K562 (cell line): Measurements from ENCODE around the gene RNF166. TPM values are rescaled to one million over a fixed set of nuclear protein-coding genes. Genes with fewer than 3 reads are reported as not detected.

Source experiments
- ATF1 ChIP-seq, 2 experiments: fragments of 450-650 bp in 1 of 2; IDR thresholded peaks; 2 replicates each; pipeline ENCODE4 v1.6.1; 2016; ENCODE audit warnings: missing compliant biosample characterization in 1 of 2, missing genetic modification characterization in 1 of 2
- CREB1 ChIP-seq, 2 experiments: sonication (generic) in 1 of 2; formaldehyde crosslinking in 1 of 2; IDR thresholded peaks; 2 replicates each; pipeline versions ENCODE4 v1.6.1 to v1.8.0; 2012 to 2022; ENCODE audit warnings: inconsistent platforms in 1 of 2, mild to moderate bottlenecking in 1 of 2, missing genetic modification reagents in 1 of 2, moderate library complexity in 1 of 2
- JUND ChIP-seq, 2 experiments: IDR thresholded peaks; 2 replicates in 1 of 2; 3 replicates in 1 of 2; pipeline ENCODE4 v1.6.1; 2011; ENCODE audit warnings: borderline replicate concordance in 2 of 2, low read depth in 2 of 2, low read length in 2 of 2, improper control_type of control experiment in 1 of 2, missing biosample characterization in 1 of 2, missing genetic modification characterization in 1 of 2, missing genetic modification reagents in 1 of 2
- NCOR1 ChIP-seq: fragments of 450-650 bp; IDR thresholded peaks from 2 replicates; pipeline ENCODE4 v1.6.1; 2016; ENCODE audit warnings: mild to moderate bottlenecking, moderate library complexity
- NR2F6 ChIP-seq: fragments of 450-650 bp; formaldehyde crosslinking; IDR thresholded peaks from 2 replicates; pipeline ENCODE4 v1.4.0; 2020; ENCODE audit warnings: mild to moderate bottlenecking
- RB1 ChIP-seq: fragments of 450-650 bp; IDR thresholded peaks from 2 replicates; pipeline ENCODE4 v1.6.1; 2017; ENCODE audit warnings: low read depth, mild to moderate bottlenecking
- RBFOX2 ChIP-seq: fragments of 200-400 bp; formaldehyde crosslinking; IDR thresholded peaks from 2 replicates; pipeline ENCODE4 v1.6.1; 2017; ENCODE audit warnings: low read depth, mild to moderate bottlenecking, low read length, moderate library complexity
- RBM15 ChIP-seq: fragments of 200-400 bp; formaldehyde crosslinking; IDR thresholded peaks from 2 replicates; pipeline ENCODE4 v1.6.1; 2018; ENCODE audit warnings: mild to moderate bottlenecking, low read length, moderate library complexity; ENCODE audit not compliant: insufficient read depth
- RBM39 ChIP-seq: fragments of 200-400 bp; formaldehyde crosslinking; optimal IDR thresholded peaks from 2 replicates; pipeline ENCODE3; 2018; ENCODE audit warnings: low read depth, low read length
- TAF1 ChIP-seq: IDR thresholded peaks from 2 replicates; pipeline ENCODE4 v1.6.1; 2011; ENCODE audit warnings: mild to moderate bottlenecking, low read length, moderate library complexity; ENCODE audit not compliant: insufficient read depth, control insufficient read depth, severe bottlenecking; ENCODE audit errors: extremely low read depth
- TGIF2 ChIP-seq: sonication (generic); formaldehyde crosslinking; IDR thresholded peaks from 2 replicates; pipeline ENCODE4 v1.8.1; 2022; ENCODE audit warnings: mild to moderate bottlenecking, missing genetic modification reagents, moderate library complexity
- TOE1 ChIP-seq, 2 experiments: fragments of 450-650 bp in 1 of 2; sonication (generic) in 1 of 2; formaldehyde crosslinking in 1 of 2; IDR thresholded peaks; 2 replicates each; pipeline versions ENCODE4 v1.7.1 to v1.8.0; 2016 to 2022; ENCODE audit warnings: borderline replicate concordance in 2 of 2, mild to moderate bottlenecking in 2 of 2, antibody characterized with exemption in 1 of 2, inconsistent platforms in 1 of 2, low read depth in 1 of 2, missing genetic modification reagents in 1 of 2, moderate library complexity in 1 of 2
- ZNF282 ChIP-seq: sonication (generic); formaldehyde crosslinking; IDR thresholded peaks from 2 replicates; pipeline ENCODE4 v1.8.1; 2023; ENCODE audit warnings: missing genetic modification reagents
- ZNF695 ChIP-seq: fragments of 450-650 bp; formaldehyde crosslinking; IDR thresholded peaks from 2 replicates; pipeline ENCODE4 v1.4.0; 2020; ENCODE audit warnings: mild to moderate bottlenecking, moderate library complexity
- ZNF717 ChIP-seq: fragments of 250-450 bp; sonication (Bioruptor Pico); IDR thresholded peaks from 2 replicates; pipeline ENCODE4 v1.5.0; 2021
- ZNF785 ChIP-seq: fragments of 250-450 bp; sonication (Bioruptor Pico); IDR thresholded peaks from 2 replicates; pipeline ENCODE4 v1.4.0; 2020; ENCODE audit warnings: mild to moderate bottlenecking
- ZSCAN29 ChIP-seq: fragments of 450-650 bp; IDR thresholded peaks from 2 replicates; pipeline ENCODE4 v1.6.1; 2017
- ZZZ3 ChIP-seq: fragments of 450-650 bp; IDR thresholded peaks from 2 replicates; pipeline ENCODE4 v1.6.1; 2016; ENCODE audit warnings: antibody characterized with exemption, mild to moderate bottlenecking, moderate library complexity
- polyA plus RNA-seq, 8 experiments: library from polyadenylated mRNA; depleted of rRNA in 4 of 8; stranded (reverse) in 5 of 8; unstranded in 3 of 8; fragments of >200 nt; fragmentation: Nextera tagmentation in 2 of 8; fragmentation: Illumina TruSeq in 1 of 8; extraction: Ambion mirVana in 2 of 8; extraction: Trizol in 1 of 8; gene quantifications; 2 replicates each; pipeline versions ENCODE4 v1.2.1 to v1.2.3, GENCODE V29; 2011 to 2014; ENCODE audit warnings: inconsistent platforms in 1 of 8, missing spikeins in 1 of 8
- total RNA-seq, 7 experiments: library from RNA; depleted of rRNA in 6 of 7; stranded (reverse); fragments of >200 nt in 6 of 7; fragmentation: Illumina TruSeq in 2 of 7; extraction: Trizol in 2 of 7; gene quantifications; 2 replicates each; pipeline versions ENCODE4 v1.2.1 to v1.2.3, GENCODE V29; 2011 to 2021; ENCODE audit warnings: low replicate concordance in 1 of 7
- TF ChIP-seq, protein P1 (sequence below), 3 experiments: IDR thresholded peaks in 2 of 3; conservative IDR thresholded peaks in 1 of 3; 2 replicates each; pipeline ENCODE4 v1.5.1; 2011 to 2012; ENCODE audit warnings: low read length in 3 of 3, mild to moderate bottlenecking in 3 of 3, control low read depth in 2 of 3, improper control_type of control experiment in 1 of 3, inconsistent platforms in 1 of 3, low read depth in 1 of 3, mixed read lengths in 1 of 3, moderate library complexity in 1 of 3; ENCODE audit not compliant: insufficient read depth in 2 of 3
- TF ChIP-seq, protein P2 (sequence below): IDR thresholded peaks from 2 replicates; pipeline ENCODE4 v1.6.1; 2011; ENCODE audit not compliant: insufficient read length; ENCODE audit errors: extremely low read depth
- TF ChIP-seq, protein P3 (sequence below), 2 experiments: fragments of 450-650 bp; IDR thresholded peaks; 2 replicates each; pipeline ENCODE4 v1.6.1; 2016
- TF ChIP-seq, protein P4 (sequence below), 2 experiments: fragments of 450-650 bp in 1 of 2; sonication (generic) in 1 of 2; formaldehyde crosslinking; conservative IDR thresholded peaks; 2 replicates each; pipeline versions ENCODE4 v1.4.0 to v1.8.1; 2020 to 2022; ENCODE audit warnings: mild to moderate bottlenecking in 1 of 2, missing genetic modification reagents in 1 of 2

Gene RNF166
- total and polyA plus RNA-seq, 9 of the 15 experiments (the other 6 are each of a cell fraction or from before 2014, with no cell fraction given): 0.56 to 60.3 (median 19.5) TPM

DNA sequence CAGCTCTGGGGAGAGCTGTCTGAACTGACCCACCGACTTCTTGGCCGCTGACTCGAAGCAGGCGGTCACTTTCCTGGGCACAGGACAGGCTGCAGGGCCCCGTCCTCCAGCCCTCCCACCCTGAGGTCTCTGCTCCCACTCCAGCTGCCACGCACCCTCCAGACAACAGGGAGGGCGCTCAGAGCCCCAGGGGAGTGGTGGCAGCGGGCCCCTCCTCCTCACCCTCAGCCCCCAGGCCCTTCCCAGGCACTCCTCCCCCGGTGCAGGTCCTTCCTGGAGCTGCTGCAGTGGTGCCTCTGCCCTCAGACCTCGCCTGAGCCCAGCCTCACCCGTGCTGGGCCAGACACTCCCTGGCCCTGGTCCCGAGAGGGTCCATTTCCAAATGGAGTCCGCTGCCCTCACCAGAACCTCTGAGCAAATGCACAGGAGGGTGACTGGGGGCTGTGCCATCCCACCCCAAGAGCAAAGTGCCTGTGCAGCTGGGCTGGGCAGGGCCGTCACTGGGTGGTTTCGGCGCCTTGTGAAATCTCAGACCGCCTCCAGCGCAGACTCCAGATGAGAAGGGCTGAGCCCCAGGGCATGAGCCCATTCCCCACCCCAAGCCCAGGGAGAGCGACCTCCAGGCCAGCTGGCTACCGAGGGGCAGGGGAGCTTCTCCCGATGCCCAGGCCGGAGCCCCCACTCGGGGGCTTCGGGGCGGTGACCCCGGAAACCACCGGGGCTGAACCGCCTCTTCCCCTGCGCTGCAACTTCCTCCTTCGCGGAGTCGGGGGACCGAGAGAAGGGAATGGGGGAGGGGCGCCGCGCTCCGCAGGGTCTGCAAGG, 56.1 kb downstream of the RNF166 start (continued):
- TF ChIP-seq, protein P1, sequence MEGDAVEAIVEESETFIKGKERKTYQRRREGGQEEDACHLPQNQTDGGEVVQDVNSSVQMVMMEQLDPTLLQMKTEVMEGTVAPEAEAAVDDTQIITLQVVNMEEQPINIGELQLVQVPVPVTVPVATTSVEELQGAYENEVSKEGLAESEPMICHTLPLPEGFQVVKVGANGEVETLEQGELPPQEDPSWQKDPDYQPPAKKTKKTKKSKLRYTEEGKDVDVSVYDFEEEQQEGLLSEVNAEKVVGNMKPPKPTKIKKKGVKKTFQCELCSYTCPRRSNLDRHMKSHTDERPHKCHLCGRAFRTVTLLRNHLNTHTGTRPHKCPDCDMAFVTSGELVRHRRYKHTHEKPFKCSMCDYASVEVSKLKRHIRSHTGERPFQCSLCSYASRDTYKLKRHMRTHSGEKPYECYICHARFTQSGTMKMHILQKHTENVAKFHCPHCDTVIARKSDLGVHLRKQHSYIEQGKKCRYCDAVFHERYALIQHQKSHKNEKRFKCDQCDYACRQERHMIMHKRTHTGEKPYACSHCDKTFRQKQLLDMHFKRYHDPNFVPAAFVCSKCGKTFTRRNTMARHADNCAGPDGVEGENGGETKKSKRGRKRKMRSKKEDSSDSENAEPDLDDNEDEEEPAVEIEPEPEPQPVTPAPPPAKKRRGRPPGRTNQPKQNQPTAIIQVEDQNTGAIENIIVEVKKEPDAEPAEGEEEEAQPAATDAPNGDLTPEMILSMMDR (IDR thresholded peaks at IDR 0.05 in 2 of 3, conservative IDR thresholded peaks at IDR 0.05 in 1 of 3; ENCODE audit: insufficient read depth in 2 of 3, low read depth in 1 of 3, low read length in 3 of 3): no peak
- no peak for TF ChIP-seq NR2F6
- no peak for TF ChIP-seq ZNF282 (CRISPR knock-in tag)
- TF ChIP-seq, protein P2, sequence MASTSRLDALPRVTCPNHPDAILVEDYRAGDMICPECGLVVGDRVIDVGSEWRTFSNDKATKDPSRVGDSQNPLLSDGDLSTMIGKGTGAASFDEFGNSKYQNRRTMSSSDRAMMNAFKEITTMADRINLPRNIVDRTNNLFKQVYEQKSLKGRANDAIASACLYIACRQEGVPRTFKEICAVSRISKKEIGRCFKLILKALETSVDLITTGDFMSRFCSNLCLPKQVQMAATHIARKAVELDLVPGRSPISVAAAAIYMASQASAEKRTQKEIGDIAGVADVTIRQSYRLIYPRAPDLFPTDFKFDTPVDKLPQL: no peak
- TF ChIP-seq JUND (IDR thresholded peaks at IDR 0.05; ENCODE audit: borderline replicate concordance, low read depth, low read length): no peak
- no peak for TF ChIP-seq JUND (tag; IDR thresholded peaks at IDR 0.05; ENCODE audit: borderline replicate concordance, low read depth, low read length)
- TF ChIP-seq ZNF785 (CRISPR knock-in tag): no peak
- no peak for TF ChIP-seq ZNF717 (CRISPR knock-in tag)
- TF ChIP-seq RBM39: no peak
- TF ChIP-seq TOE1 (IDR thresholded peaks at IDR 0.05; ENCODE audit: borderline replicate concordance): no peak
- peak; percentile 87; the same call in 1 of the 2 replicates for TF ChIP-seq TOE1 (CRISPR knock-in tag; IDR thresholded peaks at IDR 0.05; ENCODE audit: borderline replicate concordance, low read depth)
- no peak for TF ChIP-seq ATF1 (CRISPR knock-in tag; IDR thresholded peaks at IDR 0.05)
- TF ChIP-seq ATF1 (tag; IDR thresholded peaks at IDR 0.05): no peak
- TF ChIP-seq TGIF2: 0 out of 2 replicates have a peak, but pooled peaks have one; percentile 55
- no peak for TF ChIP-seq CREB1 (IDR thresholded peaks at IDR 0.05)
- no peak for TF ChIP-seq CREB1 (CRISPR knock-in tag; IDR thresholded peaks at IDR 0.05)
- TF ChIP-seq RB1: 0 out of 2 replicates have a peak, but pooled peaks have one; percentile 12
- TF ChIP-seq, protein P3, sequence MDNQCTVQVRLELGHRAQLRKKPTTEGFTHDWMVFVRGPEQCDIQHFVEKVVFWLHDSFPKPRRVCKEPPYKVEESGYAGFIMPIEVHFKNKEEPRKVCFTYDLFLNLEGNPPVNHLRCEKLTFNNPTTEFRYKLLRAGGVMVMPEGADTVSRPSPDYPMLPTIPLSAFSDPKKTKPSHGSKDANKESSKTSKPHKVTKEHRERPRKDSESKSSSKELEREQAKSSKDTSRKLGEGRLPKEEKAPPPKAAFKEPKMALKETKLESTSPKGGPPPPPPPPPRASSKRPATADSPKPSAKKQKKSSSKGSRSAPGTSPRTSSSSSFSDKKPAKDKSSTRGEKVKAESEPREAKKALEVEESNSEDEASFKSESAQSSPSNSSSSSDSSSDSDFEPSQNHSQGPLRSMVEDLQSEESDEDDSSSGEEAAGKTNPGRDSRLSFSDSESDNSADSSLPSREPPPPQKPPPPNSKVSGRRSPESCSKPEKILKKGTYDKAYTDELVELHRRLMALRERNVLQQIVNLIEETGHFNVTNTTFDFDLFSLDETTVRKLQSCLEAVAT (IDR thresholded peaks at IDR 0.05): 0 out of 4 replicates have a peak, but pooled peaks of 1 of the 2 experiments have one; percentile 35
- TF ChIP-seq TAF1: no peak
- no peak for TF ChIP-seq NCOR1
- TF ChIP-seq RBM15: no peak
- TF ChIP-seq ZSCAN29: no peak
- TF ChIP-seq ZNF695: no peak
- no peak for TF ChIP-seq ZZZ3
- TF ChIP-seq, protein P4, sequence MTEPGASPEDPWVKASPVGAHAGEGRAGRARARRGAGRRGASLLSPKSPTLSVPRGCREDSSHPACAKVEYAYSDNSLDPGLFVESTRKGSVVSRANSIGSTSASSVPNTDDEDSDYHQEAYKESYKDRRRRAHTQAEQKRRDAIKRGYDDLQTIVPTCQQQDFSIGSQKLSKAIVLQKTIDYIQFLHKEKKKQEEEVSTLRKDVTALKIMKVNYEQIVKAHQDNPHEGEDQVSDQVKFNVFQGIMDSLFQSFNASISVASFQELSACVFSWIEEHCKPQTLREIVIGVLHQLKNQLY (CRISPR knock-in tag; conservative IDR thresholded peaks at IDR 0.05): no peak
- peak; percentile 50; the same call in 1 of the 2 replicates for TF ChIP-seq RBFOX2
